Naive thymus-derived CD4-positive, alpha-beta T cell (primary cell): ENCODE measurements around the gene FBXO38. TPM values are rescaled to one million over a fixed set of nuclear protein-coding genes. Genes with fewer than 3 reads are reported as not detected.

ENCODE experiments used
- ATAC-seq: fragments of 150-1000 bp; cut with Tn5 transposase; 2 replicates; pipeline ENCODE4 v1.10.0; 2021; ENCODE audit warnings: mild to moderate bottlenecking, moderate library complexity
- CTCF ChIA-PET: fragments of 350-600 bp; sonication (Branson Sonifier 250); formaldehyde crosslinking; loops from one replicate; lab custom pipeline; 2021; ENCODE audit warnings: antibody characterized with exemption; lab: Charles Lee
- POLR2A ChIA-PET: fragments of 350-600 bp; sonication (Branson Sonifier 250); formaldehyde crosslinking; loops from one replicate; lab custom pipeline; 2021; ENCODE audit warnings: antibody characterized with exemption, inconsistent platforms; lab: Charles Lee
- DNase-seq, 9 donors: peaks; one replicate each; pipeline versions ENCODE4 v3.0.0 to v3.0.0-alpha.2; 2020 to 2022; ENCODE audit warnings: mixed read lengths in 1 of 9
- H3K27ac ChIP-seq: one replicate; pipeline ENCODE4 v1.7.0; 2013; ENCODE audit warnings: mild to moderate bottlenecking, low read depth, low read length, moderate library complexity
- H3K27me3 ChIP-seq, 2 donors: one replicate each; pipeline ENCODE4 v1.7.0; 2013; ENCODE audit warnings: low read length in 2 of 2, mild to moderate bottlenecking in 2 of 2, moderate library complexity in 2 of 2; ENCODE audit not compliant: control insufficient read depth in 2 of 2, insufficient read depth in 2 of 2
- H3K36me3 ChIP-seq, 3 experiments: 1 replicate in 2 of 3; 2 replicates in 1 of 3; pipeline ENCODE4 v1.7.0; 2013; ENCODE audit warnings: low read length in 3 of 3, mild to moderate bottlenecking in 3 of 3, moderate library complexity in 1 of 3; ENCODE audit not compliant: insufficient read depth in 3 of 3, control insufficient read depth in 2 of 3
- H3K4me1 ChIP-seq, 2 donors: one replicate each; pipeline ENCODE4 v1.7.0; 2013; ENCODE audit warnings: low read length in 2 of 2, mild to moderate bottlenecking in 2 of 2, moderate library complexity in 1 of 2; ENCODE audit not compliant: control insufficient read depth in 2 of 2, insufficient read depth in 2 of 2
- H3K4me3 ChIP-seq: 2 replicates; pipeline ENCODE4 v1.7.0; 2013; ENCODE audit warnings: mild to moderate bottlenecking, low read length
- H3K9me3 ChIP-seq, 3 experiments: 1 replicate in 2 of 3; 2 replicates in 1 of 3; pipeline ENCODE4 v1.7.0; 2013; ENCODE audit warnings: low read length in 3 of 3; ENCODE audit not compliant: control insufficient read depth in 2 of 3
- H3K27ac Mint-ChIP-seq, 9 donors: one replicate each; pipeline ENCODE4 v1.8.0; 2020 to 2022; ENCODE audit warnings: mixed read lengths in 9 of 9, mild to moderate bottlenecking in 8 of 9, moderate library complexity in 5 of 9, inconsistent platforms in 2 of 9
- H3K27me3 Mint-ChIP-seq, 5 donors: one replicate each; pipeline ENCODE4 v1.8.0; 2021 to 2022; ENCODE audit warnings: mixed read lengths in 5 of 5, mild to moderate bottlenecking in 1 of 5
- H3K36me3 Mint-ChIP-seq, 5 donors: one replicate each; pipeline ENCODE4 v1.8.0; 2020 to 2022; ENCODE audit warnings: mixed read lengths in 5 of 5, mild to moderate bottlenecking in 3 of 5, inconsistent platforms in 1 of 5
- H3K4me1 Mint-ChIP-seq, 7 donors: one replicate each; pipeline ENCODE4 v1.8.0; 2020 to 2022; ENCODE audit warnings: mixed read lengths in 7 of 7, mild to moderate bottlenecking in 3 of 7, inconsistent platforms in 1 of 7
- H3K4me3 Mint-ChIP-seq, 10 donors: one replicate each; pipeline ENCODE4 v1.8.0; 2020 to 2022; ENCODE audit warnings: mild to moderate bottlenecking in 10 of 10, mixed read lengths in 10 of 10, moderate library complexity in 6 of 10, inconsistent platforms in 2 of 10
- H3K9me3 Mint-ChIP-seq, 11 donors: one replicate each; pipeline ENCODE4 v1.8.0; 2020 to 2022; ENCODE audit warnings: mixed read lengths in 11 of 11, mild to moderate bottlenecking in 4 of 11, inconsistent platforms in 1 of 11, moderate library complexity in 1 of 11
- intact Hi-C, 2 donors: fragments of 100-400 bp; cut with micrococcal nuclease; formaldehyde crosslinking; loops; one replicate each; pipeline ENCODE4 v1.15.1; 2023
- polyA plus RNA-seq, 2 donors: library from polyadenylated mRNA; unstranded; fragments of 300-500 nt; fragmentation: Illumina TruSeq; gene quantifications; one replicate each; pipeline ENCODE4 v1.2.3, GENCODE V29; 2021
- total RNA-seq, 6 experiments: library from RNA in 5 of 6; stranded (reverse) in 5 of 6; gene quantifications; 1 replicate in 5 of 6; 2 replicates in 1 of 6; pipeline ENCODE4 v1.2.3 and lab custom pipeline; 2021 to 2026

Gene FBXO38
- total and polyA plus RNA-seq, 7 experiments from 2014 or later: 16.7 to 80.0 (median 62.1) TPM

DNA sequence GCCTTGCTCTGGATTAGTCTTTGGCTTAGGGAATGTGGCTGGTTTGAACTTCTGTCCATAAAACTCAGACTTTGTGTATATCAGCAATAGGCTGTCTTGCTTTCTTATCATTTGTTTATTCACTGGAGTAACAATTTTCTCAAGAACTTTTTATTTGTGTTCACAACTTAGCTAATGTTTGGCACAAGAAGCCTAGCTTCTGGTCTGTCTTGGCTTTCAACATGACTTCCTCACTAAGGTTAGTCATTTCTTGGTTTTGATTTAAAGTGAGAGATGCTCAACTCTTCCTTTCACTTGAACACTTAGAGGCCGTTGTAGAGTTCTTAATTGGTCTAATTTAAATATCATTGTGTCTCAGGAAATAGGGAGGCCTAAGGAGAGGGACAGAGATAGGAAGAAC lies 4.9 kb downstream of the FBXO38 start:
- H3K4me1 ChIP-seq: peaks cover 13 to 39% of the 10 kb centered on the region in 2 donors
- Mint-ChIP-seq H3K36me3 (peaks cover 0 to 25% (median 3%) of the 10 kb centered on the region in 5 donors), H3K9me3 (peaks cover 0 to 2% (median 0%) of the 10 kb centered on the region in 11 donors), H3K4me1 (peaks cover 61 to 98% (median 84%) of the 10 kb centered on the region in 7 donors), H3K4me3 (peak overlapping the region in 8 of 10 donors; percentile 6 to 45 (median 22)), H3K27ac (peak overlapping the region in 4 of 9 donors; percentile 16 to 41 (median 28)), H3K27me3 (no peaks in the 10 kb centered on the region)
- ChIA-PET CTCF (no interaction called here), POLR2A (no interaction called here)
- intact Hi-C loops: loop anchor here (10.0 kb wide), 5 partner anchors 236 to 1616 kb away; partner anchors contain the start of genes CSNK1A1 (in 1 of the 2), HMGXB3 (in 1 of the 2), PPARGC1B (in 1 of the 2) and SLC26A2 (in 1 of the 2)
- H3K36me3 ChIP-seq: no peaks in the 10 kb centered on the region
- no peaks in the 10 kb centered on the region for H3K27me3 ChIP-seq
- ATAC-seq (no peak), DNase-seq (no peak)
- no peaks in the 10 kb centered on the region for H3K9me3 ChIP-seq
- H3K4me3 ChIP-seq: no peak overlapping the region
- no peak overlapping the region for H3K27ac ChIP-seq

DNA sequence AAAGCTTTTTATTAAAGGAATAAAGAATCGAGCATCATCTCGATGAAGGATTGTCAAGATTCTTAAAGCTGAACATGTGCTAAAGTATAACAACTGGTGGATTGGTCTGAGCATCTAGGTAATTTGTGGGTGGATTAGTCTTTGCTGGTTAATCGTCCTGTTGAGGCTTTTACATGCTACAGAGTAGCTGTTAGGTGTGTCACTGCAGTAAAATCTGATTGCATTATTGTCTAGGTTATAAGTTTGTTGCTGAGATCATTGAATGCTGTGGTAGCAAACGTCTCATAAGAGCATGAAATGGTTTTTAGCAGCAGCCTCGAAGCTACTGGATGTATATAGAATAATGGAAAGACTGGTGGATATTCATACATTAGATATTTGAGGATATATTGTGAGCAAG lies 7.2 kb downstream of the FBXO38 start:
- ChIA-PET POLR2A (interaction anchor here (0.7 kb wide), 1 partner anchor 9 kb away, joined by 3 read pairs; no protein-coding TSS in a partner anchor), CTCF (interaction anchor here (0.6 kb wide), 1 partner anchor 53 kb away, joined by 3 read pairs; no protein-coding TSS in a partner anchor)
- Mint-ChIP-seq H3K36me3 (peaks cover 0 to 28% (median 8%) of the 10 kb centered on the region in 5 donors), H3K4me1 (peaks cover 47 to 93% (median 74%) of the 10 kb centered on the region in 7 donors), H3K9me3 (no peaks in the 10 kb centered on the region), H3K4me3 (peak overlapping the region in 2 of 10 donors; percentile 14), H3K27ac (peak overlapping the region in 3 of 9 donors; percentile 5 to 72 (median 13)), H3K27me3 (no peaks in the 10 kb centered on the region)
- no peaks in the 10 kb centered on the region for H3K9me3 ChIP-seq
- H3K4me3 ChIP-seq: no peak overlapping the region
- H3K36me3 ChIP-seq: peaks cover 0 to 15% (median 7%) of the 10 kb centered on the region in 3 experiments
- DNase-seq (no peak), ATAC-seq (no peak)
- H3K27me3 ChIP-seq: no peaks in the 10 kb centered on the region
- intact Hi-C loops: loop anchor here in 1 of 2 donors (5.0 kb wide), 1 partner anchor 36 kb away; no protein-coding TSS in a partner anchor
- H3K27ac ChIP-seq: no peak overlapping the region
- peaks cover 0 to 22% of the 10 kb centered on the region in 2 donors for H3K4me1 ChIP-seq

DNA sequence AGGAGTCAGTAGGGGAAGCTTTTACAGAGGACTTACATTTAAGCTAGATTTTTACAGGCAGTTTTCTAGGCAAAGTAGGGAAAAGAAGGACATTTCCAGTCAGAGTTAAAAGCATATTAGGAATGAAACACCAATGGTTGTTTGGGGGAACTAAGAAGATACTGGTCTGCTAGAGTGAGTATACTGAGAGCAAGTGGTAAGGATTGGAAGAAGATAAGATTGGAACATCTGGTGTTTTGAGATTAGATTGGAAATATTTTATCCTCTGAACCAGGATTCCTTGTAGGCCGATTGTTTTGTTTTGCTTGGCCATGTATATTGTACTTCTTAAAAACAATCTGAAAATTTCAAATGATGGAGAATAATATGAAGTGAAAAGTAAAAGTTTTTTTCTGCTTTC lies 7.7 kb downstream of the FBXO38 start:
- CTCF ChIA-PET: no interaction called here
- Mint-ChIP-seq H3K4me3 (peak overlapping the region in 2 of 10 donors; percentile 19 to 49), H3K27me3 (no peaks in the 10 kb centered on the region), H3K9me3 (no peaks in the 10 kb centered on the region), H3K27ac (peak overlapping the region in 2 of 9 donors; percentile 57 to 72), H3K36me3 (peaks cover 0 to 28% (median 8%) of the 10 kb centered on the region in 5 donors), H3K4me1 (peaks cover 44 to 93% (median 69%) of the 10 kb centered on the region in 7 donors)
- H3K4me1 ChIP-seq: peaks cover 0 to 17% of the 10 kb centered on the region in 2 donors
- no peaks in the 10 kb centered on the region for H3K9me3 ChIP-seq
- no peak overlapping the region for H3K27ac ChIP-seq
- no peak for ATAC-seq
- no peak overlapping the region for H3K4me3 ChIP-seq
- no peaks in the 10 kb centered on the region for H3K27me3 ChIP-seq
- POLR2A ChIA-PET: no interaction called here
- intact Hi-C loops: loop anchor here in 1 of 2 donors (5.0 kb wide), 1 partner anchor 36 kb away; no protein-coding TSS in a partner anchor
- peaks cover 0 to 19% (median 10%) of the 10 kb centered on the region in 3 experiments for H3K36me3 ChIP-seq
- no peak for DNase-seq

GRCh38 chr5:148393390-148393741 lies 9.6 kb downstream of the FBXO38 start:
- Mint-ChIP-seq H3K4me1 (peaks cover 36 to 91% (median 60%) of the 10 kb centered on the region in 7 donors), H3K36me3 (peaks cover 0 to 28% (median 15%) of the 10 kb centered on the region in 5 donors), H3K27me3 (no peaks in the 10 kb centered on the region), H3K9me3 (no peaks in the 10 kb centered on the region), H3K27ac (peak overlapping the region in 4 of 9 donors; percentile 8 to 80 (median 66)), H3K4me3 (peak overlapping the region in 1 of 10 donors; percentile 34)
- intact Hi-C loops: loop anchor here in 1 of 2 donors (5.0 kb wide), 1 partner anchor 34 kb away; no protein-coding TSS in a partner anchor
- ATAC-seq: no peak
- H3K4me1 ChIP-seq: peaks cover 0 to 12% of the 10 kb centered on the region in 2 donors
- DNase-seq: no peak
- H3K27me3 ChIP-seq: no peaks in the 10 kb centered on the region
- no peak overlapping the region for H3K4me3 ChIP-seq
- no peak overlapping the region for H3K27ac ChIP-seq
- no peaks in the 10 kb centered on the region for H3K9me3 ChIP-seq
- POLR2A ChIA-PET: interaction anchor here (0.8 kb wide), 1 partner anchor 9 kb away, joined by 4 read pairs; the partner anchor contains the start of gene FBXO38
- H3K36me3 ChIP-seq: peaks cover 0 to 19% (median 10%) of the 10 kb centered on the region in 3 experiments
- CTCF ChIA-PET: no interaction called here

DNA sequence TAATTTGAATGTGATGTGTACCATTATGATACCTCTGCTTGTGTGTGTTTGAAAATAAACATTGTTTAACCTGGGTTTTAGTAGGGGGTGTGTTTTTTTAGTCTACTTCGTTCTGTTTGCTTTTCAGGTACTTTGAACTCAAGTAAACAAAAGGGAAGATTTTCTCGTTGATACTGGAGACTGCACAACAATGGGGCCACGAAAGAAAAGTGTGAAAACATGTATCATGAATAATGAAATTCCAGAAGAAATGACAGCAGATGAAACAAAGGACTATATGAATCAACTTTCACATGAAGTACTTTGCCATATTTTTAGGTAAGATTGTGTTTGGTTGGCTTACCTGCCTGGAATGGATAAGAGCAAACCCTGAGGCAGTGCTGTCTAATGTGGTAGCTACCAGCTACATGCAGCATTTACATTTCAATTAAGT lies 10.8 kb downstream of the FBXO38 start:
- Mint-ChIP-seq H3K9me3 (no peaks in the 10 kb centered on the region), H3K36me3 (peaks cover 0 to 31% (median 18%) of the 10 kb centered on the region in 5 donors), H3K4me1 (peaks cover 31 to 90% (median 63%) of the 10 kb centered on the region in 7 donors), H3K27me3 (no peaks in the 10 kb centered on the region), H3K4me3 (peak overlapping the region in 3 of 10 donors; percentile 4 to 34 (median 34)), H3K27ac (peak overlapping the region in 4 of 9 donors; percentile 5 to 80 (median 10))
- Histone ChIP-seq H3K9me3 (no peaks in the 10 kb centered on the region), H3K4me1 (peaks cover 0 to 12% of the 10 kb centered on the region in 2 donors), H3K27ac (no peak overlapping the region), H3K36me3 (peaks cover 0 to 30% (median 19%) of the 10 kb centered on the region in 3 experiments), H3K4me3 (no peak overlapping the region), H3K27me3 (no peaks in the 10 kb centered on the region)
- POLR2A ChIA-PET: no interaction called here
- CTCF ChIA-PET: no interaction called here
- intact Hi-C loops: loop anchor here (1.0 to 5.0 kb wide), 5 partner anchors 8 to 48 kb away; no protein-coding TSS in a partner anchor
- ATAC-seq (no peak), DNase-seq (no peak)

- POLR2A ChIA-PET: no interaction called here
- intact Hi-C loops: loop anchor here in 1 of 2 donors (2.0 to 5.0 kb wide), 2 partner anchors 18 to 47 kb away; no protein-coding TSS in a partner anchor
These were observed 11.3 kb downstream of the FBXO38 start for GRCh38 chr5:148395031-148395430.

More at GRCh38 chr5:148395031-148395430, 11.3 kb downstream of the FBXO38 start:
- peaks cover 31 to 88% (median 66%) of the 10 kb centered on the region in 7 donors for H3K4me1 Mint-ChIP-seq
- Histone ChIP-seq H3K4me3 (no peak overlapping the region), H3K27me3 (no peaks in the 10 kb centered on the region), H3K9me3 (no peaks in the 10 kb centered on the region), H3K27ac (no peak overlapping the region), H3K4me1 (peaks cover 0 to 12% of the 10 kb centered on the region in 2 donors), H3K36me3 (peaks cover 0 to 34% (median 21%) of the 10 kb centered on the region in 3 experiments)
- CTCF ChIA-PET: no interaction called here
- peaks cover 0 to 33% (median 18%) of the 10 kb centered on the region in 5 donors for H3K36me3 Mint-ChIP-seq
- ATAC-seq (no peak), DNase-seq (no peak)
- H3K9me3 Mint-ChIP-seq: no peaks in the 10 kb centered on the region
- H3K27me3 Mint-ChIP-seq: no peaks in the 10 kb centered on the region
- H3K27ac Mint-ChIP-seq: peak overlapping the region in 1 of 9 donors; percentile 80
- H3K4me3 Mint-ChIP-seq: no peak overlapping the region
